GM23338 (cell line): ENCODE results near the gene NR2C2AP. TPM values are rescaled to one million over a fixed set of nuclear protein-coding genes. Genes with fewer than 3 reads are reported as not detected.

Experiments used
- ATAC-seq: fragments of 200-7000 bp; cut with Tn5 transposase; 3 replicates; pipeline ENCODE4 v1.9.1; 2020
- DNase-seq: peaks from one replicate; pipeline ENCODE4 v3.0.0-alpha.2; 2015; ENCODE audit warnings: low spot score
- H2AFZ ChIP-seq: fragments of 200-600 bp; sonication (generic); 2 replicates; pipeline ENCODE4 v1.8.0; 2016; ENCODE audit warnings: antibody characterized with exemption, mild to moderate bottlenecking, moderate library complexity
- H3F3A ChIP-seq: fragments of 200-600 bp; sonication (generic); replicated peaks from 2 replicates; pipeline ENCODE4 v1.8.0; 2017; ENCODE audit warnings: antibody characterized with exemption, mixed run types, low read depth
- H3K27ac ChIP-seq: fragments of 200-600 bp; sonication (generic); 2 replicates; pipeline ENCODE4 v1.6.1; 2016; ENCODE audit warnings: low read depth
- H3K27me3 ChIP-seq: fragments of 200-600 bp; sonication (generic); 2 replicates; pipeline ENCODE4 v1.8.0; 2016; ENCODE audit warnings: mild to moderate bottlenecking, mixed run types, moderate library complexity; ENCODE audit not compliant: insufficient read depth
- H3K36me3 ChIP-seq: fragments of 200-600 bp; sonication (generic); 2 replicates; pipeline ENCODE4 v1.8.0; 2016; ENCODE audit warnings: mild to moderate bottlenecking; ENCODE audit not compliant: insufficient read depth
- H3K4me1 ChIP-seq: fragments of 200-600 bp; sonication (generic); 2 replicates; pipeline ENCODE4 v1.8.0; 2016; ENCODE audit warnings: mild to moderate bottlenecking, moderate library complexity; ENCODE audit not compliant: insufficient read depth
- H3K4me2 ChIP-seq: fragments of 200-600 bp; sonication (generic); 2 replicates; pipeline ENCODE4 v1.7.1; 2017; ENCODE audit warnings: mixed run types
- H3K4me3 ChIP-seq: fragments of 200-600 bp; sonication (generic); 2 replicates; pipeline ENCODE4 v1.6.1; 2016; ENCODE audit warnings: mixed run types
- H3K79me2 ChIP-seq: fragments of 200-600 bp; sonication (generic); replicated peaks from 2 replicates; pipeline ENCODE4 v1.8.0; 2017; ENCODE audit warnings: mild to moderate bottlenecking; ENCODE audit not compliant: insufficient read depth
- H3K9me2 ChIP-seq: fragments of 200-600 bp; sonication (generic); 2 replicates; pipeline ENCODE4 v1.8.0; 2017; ENCODE audit not compliant: insufficient read depth
- H4K20me1 ChIP-seq: fragments of 200-600 bp; sonication (generic); replicated peaks from 2 replicates; pipeline ENCODE4 v1.8.0; 2017; ENCODE audit warnings: mild to moderate bottlenecking; ENCODE audit not compliant: insufficient read depth
- H3K27ac Mint-ChIP-seq: 2 replicates; pipeline ENCODE4 v1.8.0; 2020; ENCODE audit warnings: inconsistent platforms, mild to moderate bottlenecking, moderate library complexity, mixed read lengths
- H3K27me3 Mint-ChIP-seq: 3 replicates; pipeline ENCODE4 v1.8.0; 2022; ENCODE audit warnings: low read depth, mild to moderate bottlenecking, moderate library complexity, mixed read lengths, inconsistent platforms; ENCODE audit not compliant: insufficient read depth, poor library complexity
- H3K36me3 Mint-ChIP-seq: 3 replicates; pipeline ENCODE4 v1.8.0; 2021; ENCODE audit warnings: low read depth, mild to moderate bottlenecking, inconsistent platforms, moderate library complexity, mixed read lengths
- H3K4me1 Mint-ChIP-seq: 3 replicates; pipeline ENCODE4 v1.8.0; 2020; ENCODE audit warnings: mild to moderate bottlenecking, inconsistent platforms, mixed read lengths
- H3K4me3 Mint-ChIP-seq: 3 replicates; pipeline ENCODE4 v1.8.0; 2021; ENCODE audit warnings: moderate library complexity, mild to moderate bottlenecking, inconsistent platforms, mixed read lengths
- H3K9me3 Mint-ChIP-seq: 3 replicates; pipeline ENCODE4 v1.8.0; 2020; ENCODE audit warnings: moderate library complexity, mild to moderate bottlenecking, inconsistent platforms, mixed read lengths
- CREB1 ChIP-seq: fragments of 250-450 bp; sonication (Bioruptor Pico); IDR thresholded peaks from 2 replicates; pipeline ENCODE4 v1.5.0; 2020; ENCODE audit warnings: low read depth, mild to moderate bottlenecking, moderate library complexity
- CTCF ChIP-seq, 2 experiments: fragments of 200-600 bp in 1 of 2; sonication (generic) in 1 of 2; conservative IDR thresholded peaks; 2 replicates each; pipeline versions ENCODE4 v1.5.1 to v1.6.1; 2016 to 2017; ENCODE audit warnings: antibody characterized with exemption in 2 of 2, low read depth in 2 of 2, mild to moderate bottlenecking in 2 of 2, moderate library complexity in 1 of 2
- ETS1 ChIP-seq: IDR thresholded peaks from 2 replicates; pipeline ENCODE4 v1.6.1; 2016; ENCODE audit warnings: antibody characterized with exemption
- EZH2 ChIP-seq: fragments of 200-600 bp; sonication (generic); IDR thresholded peaks from one replicate; pipeline ENCODE4 v1.8.0; 2017; ENCODE audit warnings: antibody characterized with exemption, mild to moderate bottlenecking, low read depth; ENCODE audit not compliant: unreplicated experiment
- EZH2phosphoT487 ChIP-seq: fragments of 200-600 bp; sonication (generic); IDR thresholded peaks from one replicate; pipeline ENCODE4 v1.8.1; 2018; ENCODE audit warnings: antibody characterized with exemption; ENCODE audit not compliant: unreplicated experiment
- JUNB ChIP-seq: IDR thresholded peaks from one replicate; pipeline ENCODE4 v1.6.1; 2016; ENCODE audit warnings: antibody characterized with exemption; ENCODE audit not compliant: unreplicated experiment
- NANOG ChIP-seq: IDR thresholded peaks from 2 replicates; pipeline ENCODE4 v1.6.1; 2016; ENCODE audit warnings: antibody characterized with exemption, borderline replicate concordance
- POLR2AphosphoS5 ChIP-seq: IDR thresholded peaks from 2 replicates; pipeline ENCODE4 v1.6.1; 2016; ENCODE audit warnings: antibody characterized with exemption, low read depth
- REST ChIP-seq: IDR thresholded peaks from one replicate; pipeline ENCODE4 v1.6.1; 2018; ENCODE audit warnings: antibody characterized with exemption; ENCODE audit not compliant: unreplicated experiment
- STAT1 ChIP-seq: IDR thresholded peaks from one replicate; pipeline ENCODE4 v1.6.1; 2016; ENCODE audit warnings: antibody characterized with exemption; ENCODE audit not compliant: unreplicated experiment
- ZNF114 ChIP-seq: fragments of 250-450 bp; sonication (Bioruptor Pico); IDR thresholded peaks from 2 replicates; pipeline ENCODE4 v1.5.0; 2020; ENCODE audit warnings: mild to moderate bottlenecking, moderate library complexity
- ZNF331 ChIP-seq: fragments of 250-450 bp; sonication (Bioruptor Pico); IDR thresholded peaks from 2 replicates; pipeline ENCODE4 v1.5.0; 2020; ENCODE audit warnings: low read depth, mild to moderate bottlenecking, moderate library complexity
- ZNF462 ChIP-seq: fragments of 250-450 bp; sonication (Bioruptor Pico); IDR thresholded peaks from 2 replicates; pipeline ENCODE4 v1.5.0; 2020; ENCODE audit warnings: mild to moderate bottlenecking, moderate library complexity
- polyA plus RNA-seq: library from polyadenylated mRNA; unstranded; fragments of >200 nt; fragmentation: Nextera tagmentation; extraction: Ambion mirVana; gene quantifications from 2 replicates; pipeline ENCODE4 v1.2.1, GENCODE V29; 2016
- total RNA-seq: library from RNA; depleted of rRNA; stranded (reverse); fragments of >200 nt; shearing (Covaris generic); gene quantifications from 2 replicates; pipeline ENCODE4 v1.2.3, GENCODE V29; 2014

NR2C2AP gene
- total and polyA plus RNA-seq, 2 experiments from 2014 or later: 14.4 to 25.7 TPM

GRCh38 chr19:19206938-19207337 is 3.7 kb upstream of the NR2C2AP start:
- peaks cover 80% of the 10 kb centered on the region for H3K27me3 Mint-ChIP-seq
- Histone ChIP-seq H3K4me2 (no peak overlapping the region), H4K20me1 (0 out of 2 replicates have a peak, but pooled peaks cover 3% of the 10 kb centered on the region), H2AFZ (no peak overlapping the region), H3K27me3 (peaks cover 72% of the 10 kb centered on the region), H3F3A (0 out of 2 replicates have a peak, but pooled peaks cover 9% of the 10 kb centered on the region), H3K9me2 (no peaks in the 10 kb centered on the region), H3K4me1 (0 out of 2 replicates have a peak, but pooled peaks cover 6% of the 10 kb centered on the region), H3K79me2 (no peaks in the 10 kb centered on the region), H3K27ac (no peak overlapping the region), H3K4me3 (no peak overlapping the region), H3K36me3 (no peaks in the 10 kb centered on the region)
- H3K4me3 Mint-ChIP-seq: no peak overlapping the region
- DNase-seq (no peak), ATAC-seq (no peak)
- TF ChIP-seq ZNF462 (no peak), POLR2AphosphoS5 (no peak), ETS1 (no peak), ZNF331 (CRISPR knock-in tag) (no peak), EZH2phosphoT487 (no peak), CREB1 (CRISPR knock-in tag) (no peak), REST (no peak), EZH2 (no peak), STAT1 (no peak), NANOG (no peak), ZNF114 (CRISPR knock-in tag) (no peak), JUNB (no peak), CTCF (conservative IDR thresholded peaks at IDR 0.05; ENCODE audit: low read depth in 2 of 2) (no peak)
- peaks cover 4% of the 10 kb centered on the region; the same call in 2 of the 3 replicates for H3K9me3 Mint-ChIP-seq
- H3K27ac Mint-ChIP-seq: no peak overlapping the region
- peaks cover 11% of the 10 kb centered on the region; the same call in 2 of the 3 replicates for H3K4me1 Mint-ChIP-seq
- H3K36me3 Mint-ChIP-seq: peaks cover 11% of the 10 kb centered on the region; the same call in 2 of the 3 replicates
